HG03095 (cell line): ENCODE data around the gene TNRC6C.
"Not testable (repeated sequence)": the region's sequence is repeated elsewhere in the genome, so short reads cannot be mapped to it uniquely, and the experiment has no call there.

Experiments
- ATAC-seq: cut with Tn5 transposase; IDR thresholded peaks from one replicate; pipeline ENCODE4 v1.9.1; 2021; ENCODE audit warnings: moderate library complexity; ENCODE audit not compliant: unreplicated experiment

Gene TNRC6C

GRCh38 chr17:78133971-78134898, 175.7 kb downstream of the TNRC6C start:
- ATAC-seq = no peak

- no peak for ATAC-seq
Observed at GRCh38 chr17:78134899-78135385, 176.4 kb downstream of the TNRC6C start.

GRCh38 chr17:78135858-78136500, 177.5 kb downstream of the TNRC6C start:
- no peak for ATAC-seq

GRCh38 chr17:78137392-78138203, 179.1 kb downstream of the TNRC6C start:
- no peak for ATAC-seq

GRCh38 chr17:78138204-78139060, 179.9 kb downstream of the TNRC6C start:
- no peak for ATAC-seq

GRCh38 chr17:78139861-78140168, 181.3 kb downstream of the TNRC6C start:
- not testable (repeated sequence) for ATAC-seq

GRCh38 chr17:78140169-78141051, 181.9 kb downstream of the TNRC6C start:
- peak; percentile 61 for ATAC-seq

GRCh38 chr17:78141437-78142118, 183.1 kb downstream of the TNRC6C start:
- no peak for ATAC-seq

- no peak for ATAC-seq
Observed at GRCh38 chr17:78142119-78142861, 183.8 kb downstream of the TNRC6C start.

- ATAC-seq = no peak
Observed at GRCh38 chr17:78143214-78144146, 185.0 kb downstream of the TNRC6C start.

- ATAC-seq = no peak
Observed at GRCh38 chr17:78144147-78144719, 185.7 kb downstream of the TNRC6C start.

GRCh38 chr17:78144736-78145641, 186.5 kb downstream of the TNRC6C start:
- no peak for ATAC-seq

- ATAC-seq = no peak
Observed at GRCh38 chr17:78146471-78146869, 188.0 kb downstream of the TNRC6C start.

- ATAC-seq = no peak
Observed at GRCh38 chr17:78146881-78147280, 188.4 kb downstream of the TNRC6C start.

- ATAC-seq = no peak
Observed at GRCh38 chr17:78147315-78147998, 189.0 kb downstream of the TNRC6C start.
